K562 treated with DMSO at 1 percent for 24 hours (cell line): ENCODE data around the gene UBA52. TPM values are rescaled to one million over a fixed set of nuclear protein-coding genes. Genes with fewer than 3 reads are reported as not detected.

Experiments
- total RNA-seq: library from RNA; unstranded; fragments of 300-600 nt; gene quantifications from 2 replicates; pipeline ENCODE4 v1.2.3, GENCODE V29; 2022; ENCODE audit warnings: low read depth; ENCODE audit not compliant: insufficient read depth

Gene UBA52
- total RNA-seq: 2,583 and 2,749 TPM in 2 replicates

DNA sequence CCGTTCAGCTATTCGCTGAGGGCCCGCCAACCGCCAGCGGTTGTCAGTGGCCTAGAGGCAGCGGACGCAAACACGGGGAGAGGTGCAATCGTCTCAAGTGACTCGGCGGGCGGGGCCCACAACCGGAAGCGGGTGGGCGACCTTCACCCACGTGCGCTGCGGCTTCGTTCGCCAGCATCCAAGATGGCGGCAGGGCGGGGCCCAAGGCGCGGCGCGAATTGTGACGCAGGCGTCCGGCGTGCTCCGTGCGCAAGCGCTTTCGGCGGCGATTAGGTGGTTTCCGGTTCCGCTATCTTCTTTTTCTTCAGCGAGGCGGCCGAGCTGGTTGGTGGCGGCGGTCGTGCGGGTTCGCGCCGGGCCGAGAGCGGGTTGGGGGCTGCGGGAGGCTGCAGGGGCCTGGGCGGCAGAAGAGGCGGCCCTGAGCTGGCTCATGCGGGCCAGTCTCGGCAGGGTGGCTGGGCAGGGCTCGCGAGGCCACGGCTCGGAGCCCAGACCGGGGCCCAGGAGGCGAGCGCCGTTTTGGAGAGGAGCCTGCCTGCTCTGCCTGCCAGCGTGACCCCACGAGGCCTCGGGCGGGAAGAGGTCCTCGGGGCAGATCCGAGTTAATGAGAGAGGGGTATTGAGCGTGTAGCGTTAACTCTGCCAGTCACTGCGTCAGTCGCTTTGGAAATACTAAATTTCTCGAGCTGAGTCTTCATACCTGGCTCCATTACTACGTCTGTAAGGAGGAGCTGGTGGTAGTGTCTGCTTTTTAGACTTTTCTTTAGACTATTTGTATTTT lies at the start of gene UBA52:
TSS of gene UBA52 (plus strand) at position 294 of the 781 bp plus-strand sequence. CDS start 1,444 bp downstream, outside the sequence.

GRCh38 chr19:18542941-18543813 lies 28.5 kb upstream of the UBA52 start, which contains the start of gene FKBP8:
FKBP8 (minus strand) TSS chr19:18543573; CDS start chr19:18541970, 1,603 bp downstream.

DNA sequence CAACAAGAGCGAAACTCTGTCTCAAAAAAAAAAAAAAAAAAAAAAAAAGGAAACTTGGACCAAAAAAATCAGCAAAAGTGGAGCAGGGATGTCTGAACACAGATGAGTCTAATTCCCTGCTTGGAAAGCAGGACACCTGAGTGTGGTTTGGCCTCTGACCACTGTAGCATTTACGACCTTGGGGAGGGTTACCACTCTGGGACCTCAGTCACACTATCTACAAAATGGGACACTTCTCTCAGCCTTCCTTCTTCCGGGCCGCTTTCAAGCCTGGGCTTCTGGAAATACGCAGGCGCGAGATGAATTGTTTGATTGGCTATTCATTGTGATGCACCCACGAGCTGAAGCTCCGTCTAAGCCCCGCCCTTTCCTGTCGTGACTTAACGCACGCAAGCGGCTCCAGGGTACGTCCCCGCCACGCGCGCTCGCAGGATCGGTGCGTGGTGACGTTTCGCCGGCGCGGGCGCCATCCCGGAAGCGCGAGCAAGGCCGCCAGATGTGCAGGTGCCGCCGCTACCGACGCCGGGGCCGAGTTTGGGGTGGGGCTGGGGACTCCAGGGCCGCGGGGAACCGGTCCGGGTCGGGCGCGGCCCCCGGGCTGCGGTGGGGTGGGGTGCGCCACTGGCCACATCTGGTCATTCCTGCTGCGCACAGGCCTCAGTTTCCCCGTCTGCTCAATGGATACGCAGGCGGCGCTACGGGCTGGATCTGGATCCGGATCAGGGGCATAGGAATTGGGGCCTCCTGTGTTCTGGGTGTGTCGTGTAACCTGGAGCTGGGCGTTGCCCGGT lies 14.1 kb upstream of the UBA52 start, which contains the start of gene KXD1:
TSS of gene KXD1 (plus strand) at position 460 of the 791 bp plus-strand sequence. CDS start 4,187 bp downstream, outside the sequence.

GRCh38 chr19:18588611-18589379 lies 17.1 kb downstream of the UBA52 start, which contains the start of gene REX1BD:
REX1BD (plus strand) TSS chr19:18588798; CDS start chr19:18588802, 4 bp downstream.

GRCh38 chr19:18606281-18607225 lies 34.9 kb downstream of the UBA52 start, which contains the start of gene CRLF1:
CRLF1 (minus strand) TSS chr19:18606799; CDS start chr19:18606656, 143 bp downstream.

GRCh38 chr19:18612772-18613588 lies 41.3 kb downstream of the UBA52 start, which contains the start of gene TMEM59L:
TMEM59L (plus strand) TSS chr19:18612870; CDS start chr19:18612959, 89 bp downstream.

Other genes with a start within 250 kb of the UBA52 start
- gene LSM4, start 248.8 kb upstream of the UBA52 start, total RNA-seq: 278 and 306 TPM in 2 replicates
- 33.9 and 35.7 TPM in 2 replicates for gene PGPEP1, start 231.3 kb upstream of the UBA52 start, total RNA-seq
- 470 and 575 TPM in 2 replicates for gene GDF15, start 185.7 kb upstream of the UBA52 start, total RNA-seq
- gene LRRC25, start 174.2 kb upstream of the UBA52 start, total RNA-seq: 3.5 and 3.8 TPM in 2 replicates
- 124 and 152 TPM in 2 replicates for gene SSBP4, start 152.5 kb upstream of the UBA52 start, total RNA-seq
- 333 and 398 TPM in 2 replicates for gene ISYNA1, start 133.7 kb upstream of the UBA52 start, total RNA-seq
- gene ELL, start 49.8 kb upstream of the UBA52 start, total RNA-seq: 17.6 and 19.8 TPM in 2 replicates
- 364 and 404 TPM in 2 replicates for gene FKBP8, start 28.3 kb upstream of the UBA52 start, total RNA-seq
- gene KXD1, start 14.0 kb upstream of the UBA52 start, total RNA-seq: 149 and 164 TPM in 2 replicates
- gene REX1BD, start 16.9 kb downstream of the UBA52 start, total RNA-seq: 142 and 151 TPM in 2 replicates
- gene CRLF1, start 34.9 kb downstream of the UBA52 start, total RNA-seq: 2.5 and 2.8 TPM in 2 replicates
- 0.45 TPM in 1 of 2 replicates, not detected in the other for gene TMEM59L, start 41.0 kb downstream of the UBA52 start, total RNA-seq
- gene KLHL26, start 65.2 kb downstream of the UBA52 start, total RNA-seq: 14.6 and 14.8 TPM in 2 replicates
- gene CRTC1, start 111.8 kb downstream of the UBA52 start, total RNA-seq: 19.0 and 23.5 TPM in 2 replicates
- gene COMP, start 219.4 kb downstream of the UBA52 start, total RNA-seq: not detected in 2 replicates